ENCODE data around the gene DOC2A. TPM values are rescaled to one million over a fixed set of nuclear protein-coding genes. Genes with fewer than 3 reads are reported as not detected.

Gene DOC2A
- total and polyA plus RNA-seq, 2 of the 4 experiments (the other 2 are of a cell fraction): under 0.01 to 0.48 TPM

GRCh38 chr16:29959293-29959692, 51.5 kb downstream of the DOC2A start:
- CTCF ChIA-PET: no interaction called here
- Histone ChIP-seq H3K4me2 (ENCODE audit: low read depth, low read length) (no peak overlapping the region), H3K56ac (ENCODE audit: extremely low read depth, insufficient read depth, low read length) (no peak overlapping the region)

More at GRCh38 chr16:29959293-29959692, 51.5 kb downstream of the DOC2A start:
- H2AFZ ChIP-seq (replicated peaks; ENCODE audit: low read length, poor library complexity): no peak overlapping the region
- H3K4me3 ChIP-seq (ENCODE audit: insufficient read depth, low read depth, low read length): no peak overlapping the region
- H3K14ac ChIP-seq (replicated peaks; ENCODE audit: low read depth, low read length): no peak overlapping the region
- intact Hi-C loops (cut with micrococcal nuclease): no loop called here
- H3K9me1 ChIP-seq (ENCODE audit: insufficient read depth, low read length): peaks cover 5% of the 10 kb centered on the region; the same call in 1 of the 2 replicates
- peaks cover 2% of the 10 kb centered on the region; the same call in 1 of the 2 replicates for H3K36me3 ChIP-seq (ENCODE audit: control insufficient read depth, insufficient read depth, low read length)
- H3K18ac ChIP-seq (ENCODE audit: low read depth, low read length): no peak overlapping the region
- peaks cover 8% of the 10 kb centered on the region for H3K4me1 ChIP-seq (ENCODE audit: control insufficient read depth, insufficient read depth, low read length)
- H2AK9ac ChIP-seq (replicated peaks; ENCODE audit: low read depth, low read length, poor library complexity): no peak overlapping the region
- ATAC-seq (ENCODE audit: low read depth) (no peak), DNase-seq (no peak)
- no peak overlapping the region for H4K5ac ChIP-seq (ENCODE audit: low read depth, low read length)
- no peaks in the 10 kb centered on the region for H3K27me3 ChIP-seq (ENCODE audit: control insufficient read depth, insufficient read depth, low read length)
- H3K27ac ChIP-seq (ENCODE audit: insufficient read depth, low read length): no peak overlapping the region
- H3K4ac ChIP-seq (ENCODE audit: low read depth, low read length): no peak overlapping the region
- in situ Hi-C loops (cut with MboI; ENCODE audit: low sequenced_read_pairs): no loop called here
- H2BK15ac ChIP-seq (ENCODE audit: low read depth, low read length): no peak overlapping the region
- H4K8ac ChIP-seq (ENCODE audit: low read depth in 2 of 2, low read length in 2 of 2): no peak overlapping the region
- H4K91ac ChIP-seq (ENCODE audit: insufficient read depth, low read depth, low read length): no peak overlapping the region
- no peaks in the 10 kb centered on the region for H3K9me3 ChIP-seq (ENCODE audit: control insufficient read depth, insufficient read depth, low read length)
- no TSS peak for BruUV-seq (replicated peaks)
- no peak for TF ChIP-seq POLR2A (IDR thresholded peaks at IDR 0.05; ENCODE audit: low read depth, low read length)
- no peak for TF ChIP-seq NFE2L2 (IDR thresholded peaks at IDR 0.05; ENCODE audit: low read depth, low read length)
- TF ChIP-seq BHLHE40 (IDR thresholded peaks at IDR 0.05; ENCODE audit: low read depth, low read length): no peak
- no peak overlapping the region for H2BK5ac ChIP-seq (ENCODE audit: low read depth, low read length, poor library complexity, severe bottlenecking)
- POLR2A ChIA-PET (ENCODE audit: unreplicated experiment): no interaction called here
- no peak overlapping the region for H2BK20ac ChIP-seq (ENCODE audit: low read depth, low read length)
- H3K23ac ChIP-seq (ENCODE audit: low read depth, low read length): no peak overlapping the region
- H2BK120ac ChIP-seq (ENCODE audit: low read depth, low read length): no peak overlapping the region
- no peaks in the 10 kb centered on the region for H4K20me1 ChIP-seq (ENCODE audit: insufficient read depth, low read length)
- H3K79me1 ChIP-seq (ENCODE audit: low read depth in 1 of 2, low read length in 2 of 2): peaks cover 12 to 22% of the 10 kb centered on the region in 2 experiments; a peak in 3 of 4 replicates
- H2AK5ac ChIP-seq (ENCODE audit: low read depth, low read length): no peak overlapping the region
- dilution Hi-C loops (cut with HindIII; ENCODE audit: low sequenced_read_pairs, unreplicated experiment): no loop called here
- H3K9ac ChIP-seq (ENCODE audit: low read depth, low read length): no peak overlapping the region
- WGBS, 2 experiments (ENCODE audit: extremely low coverage in 2 of 2, insufficient read length in 1 of 2): no CpG with 5 or more reads among the region's 9 CpGs

Measured in IMR-90 (cell line).